HFFc6 (cell line): ENCODE results near the gene FHIT. TPM values are rescaled to one million over a fixed set of nuclear protein-coding genes. Genes with fewer than 3 reads are reported as not detected.

Experiments used
- DNase-seq: peaks from one replicate; pipeline ENCODE4 v3.0.0-alpha.2; 2018
- H3K27ac Mint-ChIP-seq: 2 replicates; pipeline ENCODE4 v1.8.0; 2020; ENCODE audit warnings: mild to moderate bottlenecking, mixed read lengths
- H3K27me3 Mint-ChIP-seq: 2 replicates; pipeline ENCODE4 v1.8.0; 2021; ENCODE audit warnings: mild to moderate bottlenecking, moderate library complexity, mixed read lengths; ENCODE audit not compliant: insufficient read depth
- H3K36me3 Mint-ChIP-seq: 2 replicates; pipeline ENCODE4 v1.8.0; 2021; ENCODE audit warnings: low read depth, mixed read lengths
- H3K4me1 Mint-ChIP-seq: 2 replicates; pipeline ENCODE4 v1.8.0; 2020; ENCODE audit warnings: low read depth, mixed read lengths
- H3K4me3 Mint-ChIP-seq: 2 replicates; pipeline ENCODE4 v1.8.0; 2020; ENCODE audit warnings: mild to moderate bottlenecking, moderate library complexity, mixed read lengths
- H3K9me3 Mint-ChIP-seq: 2 replicates; pipeline ENCODE4 v1.8.0; 2020; ENCODE audit warnings: mild to moderate bottlenecking, mixed read lengths
- total RNA-seq, 6 experiments: library from RNA; stranded (reverse); fragmentation: NEBNext Ultra II Directional; extraction: Animal tissue kit (Norgen Biotek cat#: 25700); gene quantifications; 2 replicates in 1 of 6; 3 replicates in 5 of 6; pipeline ENCODE4 v1.2.3, GENCODE V29; 2021
- TF ChIP-seq, protein P1 (sequence below): fragments of 200-600 bp; sonication (generic); IDR thresholded peaks from 2 replicates; pipeline ENCODE4 v1.5.0; 2021; ENCODE audit warnings: antibody characterized with exemption, mild to moderate bottlenecking

Gene FHIT
- total RNA-seq, 6 experiments from 2014 or later = 0.33 to 0.38 TPM; not detected in 4

DNA sequence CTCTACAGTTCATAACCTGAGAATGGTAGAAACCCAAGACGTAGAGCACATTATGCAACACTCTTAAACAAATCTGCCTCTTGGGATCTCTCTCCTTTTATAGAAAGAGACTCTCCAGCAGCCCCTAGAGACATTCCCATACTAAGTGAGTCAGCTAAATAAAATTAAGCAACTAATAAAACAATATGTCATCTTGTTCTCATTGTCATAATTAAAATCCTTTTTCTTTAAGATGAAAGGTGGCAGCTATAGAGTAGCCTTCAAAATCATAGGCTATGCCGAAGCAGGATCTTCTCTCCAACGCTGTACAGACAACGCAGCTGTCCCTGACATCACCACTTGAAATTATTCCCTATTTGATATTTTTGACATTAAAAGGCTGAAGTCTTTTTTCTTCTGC lies 790.0 kb downstream of the FHIT start:
- Mint-ChIP-seq H3K36me3 (no peaks in the 10 kb centered on the region; the same call in 1 of the 2 replicates), H3K4me3 (no peak overlapping the region), H3K4me1 (no peaks in the 10 kb centered on the region), H3K27ac (no peak overlapping the region), H3K9me3 (no peaks in the 10 kb centered on the region; the same call in none of the 2 replicates), H3K27me3 (no peaks in the 10 kb centered on the region)
- DNase-seq = no peak
- TF ChIP-seq, protein P1, sequence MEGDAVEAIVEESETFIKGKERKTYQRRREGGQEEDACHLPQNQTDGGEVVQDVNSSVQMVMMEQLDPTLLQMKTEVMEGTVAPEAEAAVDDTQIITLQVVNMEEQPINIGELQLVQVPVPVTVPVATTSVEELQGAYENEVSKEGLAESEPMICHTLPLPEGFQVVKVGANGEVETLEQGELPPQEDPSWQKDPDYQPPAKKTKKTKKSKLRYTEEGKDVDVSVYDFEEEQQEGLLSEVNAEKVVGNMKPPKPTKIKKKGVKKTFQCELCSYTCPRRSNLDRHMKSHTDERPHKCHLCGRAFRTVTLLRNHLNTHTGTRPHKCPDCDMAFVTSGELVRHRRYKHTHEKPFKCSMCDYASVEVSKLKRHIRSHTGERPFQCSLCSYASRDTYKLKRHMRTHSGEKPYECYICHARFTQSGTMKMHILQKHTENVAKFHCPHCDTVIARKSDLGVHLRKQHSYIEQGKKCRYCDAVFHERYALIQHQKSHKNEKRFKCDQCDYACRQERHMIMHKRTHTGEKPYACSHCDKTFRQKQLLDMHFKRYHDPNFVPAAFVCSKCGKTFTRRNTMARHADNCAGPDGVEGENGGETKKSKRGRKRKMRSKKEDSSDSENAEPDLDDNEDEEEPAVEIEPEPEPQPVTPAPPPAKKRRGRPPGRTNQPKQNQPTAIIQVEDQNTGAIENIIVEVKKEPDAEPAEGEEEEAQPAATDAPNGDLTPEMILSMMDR = no peak

DNA sequence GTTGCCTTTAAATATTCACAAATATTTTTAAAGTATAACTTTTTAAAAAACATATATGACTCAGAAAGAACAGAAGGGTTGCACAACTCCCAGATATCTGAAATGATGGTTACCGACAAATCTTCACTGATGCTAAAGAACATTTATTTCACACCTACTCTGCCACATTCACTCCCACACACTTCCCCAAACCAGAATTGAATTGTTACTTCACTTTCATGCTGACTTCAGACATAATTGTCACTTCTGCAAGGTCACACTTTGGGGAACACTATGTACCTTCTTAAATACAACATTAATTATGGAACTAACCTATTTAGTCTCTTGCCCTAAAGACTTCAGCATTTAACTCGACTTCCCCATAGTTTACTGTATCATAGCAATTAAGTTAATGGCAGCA lies 795.1 kb downstream of the FHIT start:
- H3K27me3 Mint-ChIP-seq = no peaks in the 10 kb centered on the region
- no peak for DNase-seq
- TF ChIP-seq, protein P1 = no peak
- no peaks in the 10 kb centered on the region for H3K36me3 Mint-ChIP-seq
- no peak overlapping the region for H3K27ac Mint-ChIP-seq
- peaks cover 4% of the 10 kb centered on the region; the same call in 1 of the 2 replicates for H3K9me3 Mint-ChIP-seq
- no peaks in the 10 kb centered on the region for H3K4me1 Mint-ChIP-seq
- no peak overlapping the region for H3K4me3 Mint-ChIP-seq

DNA sequence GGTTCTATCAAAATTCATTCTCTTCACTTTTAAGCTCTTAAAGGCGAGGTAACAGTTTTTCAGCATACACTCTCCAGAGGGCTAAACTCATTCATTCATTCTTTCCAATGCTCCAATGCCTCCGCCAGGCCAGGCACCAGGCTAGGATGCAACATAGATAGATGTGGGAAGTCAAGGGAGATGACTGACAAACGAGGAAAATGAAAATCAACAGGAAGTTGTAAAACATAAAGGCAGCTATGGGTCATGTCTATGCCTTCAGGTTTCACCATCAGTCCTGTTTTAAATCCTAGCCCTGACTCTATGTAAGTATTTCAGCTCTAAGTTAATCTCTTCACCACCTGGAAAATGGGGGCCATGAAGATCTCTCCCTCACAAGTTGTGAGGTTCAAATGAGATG lies 797.9 kb downstream of the FHIT start:
- TF ChIP-seq, protein P1 = no peak
- Mint-ChIP-seq H3K27me3 (no peaks in the 10 kb centered on the region), H3K27ac (no peak overlapping the region), H3K36me3 (no peaks in the 10 kb centered on the region), H3K9me3 (peaks cover 4% of the 10 kb centered on the region; the same call in 1 of the 2 replicates), H3K4me1 (no peaks in the 10 kb centered on the region), H3K4me3 (no peak overlapping the region)
- DNase-seq = no peak

DNA sequence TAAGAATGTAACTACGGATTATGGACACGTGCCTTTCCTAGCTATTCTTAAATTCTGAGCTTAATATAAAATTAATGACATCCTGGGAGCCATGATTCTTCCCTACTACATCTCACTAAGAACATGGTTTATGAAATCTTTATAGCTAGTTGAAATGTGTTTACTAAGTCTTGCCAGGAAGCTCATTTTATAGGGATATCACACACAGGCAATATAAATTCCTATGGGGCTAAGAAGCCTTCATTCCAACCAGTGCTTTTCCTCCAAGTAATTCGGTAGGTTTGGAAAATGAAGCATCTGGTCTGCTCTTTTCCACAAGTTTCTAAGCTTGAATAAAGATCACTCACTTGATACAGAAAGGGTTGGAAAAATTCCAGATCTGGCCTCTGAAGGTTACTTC lies 802.6 kb downstream of the FHIT start:
- DNase-seq = no peak
- Mint-ChIP-seq H3K9me3 (no peaks in the 10 kb centered on the region; the same call in 1 of the 2 replicates), H3K4me1 (no peaks in the 10 kb centered on the region), H3K36me3 (no peaks in the 10 kb centered on the region), H3K4me3 (no peak overlapping the region), H3K27me3 (no peaks in the 10 kb centered on the region), H3K27ac (no peak overlapping the region)
- TF ChIP-seq, protein P1 = no peak

DNA sequence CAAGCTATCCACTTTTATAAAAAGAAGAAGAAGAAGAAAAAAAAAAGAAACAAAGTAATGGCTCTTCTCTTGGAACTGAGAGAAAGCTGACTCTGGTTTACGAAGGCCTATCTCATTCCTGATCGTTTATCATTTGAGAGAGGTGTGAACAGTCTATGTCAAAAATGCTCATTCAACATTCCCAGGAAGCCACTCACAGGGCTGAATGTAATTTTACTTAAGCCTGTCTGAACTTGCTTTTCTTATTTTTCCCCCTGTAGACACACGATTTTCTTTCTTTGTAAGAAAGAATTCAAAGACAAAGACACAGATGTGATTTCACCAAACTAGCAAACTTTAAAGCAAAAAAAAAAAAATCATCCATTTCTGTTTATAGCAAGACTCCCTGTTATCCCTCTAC lies 805.8 kb downstream of the FHIT start:
- no peak overlapping the region for H3K27ac Mint-ChIP-seq
- TF ChIP-seq, protein P1 = no peak
- no peaks in the 10 kb centered on the region for H3K27me3 Mint-ChIP-seq

DNA sequence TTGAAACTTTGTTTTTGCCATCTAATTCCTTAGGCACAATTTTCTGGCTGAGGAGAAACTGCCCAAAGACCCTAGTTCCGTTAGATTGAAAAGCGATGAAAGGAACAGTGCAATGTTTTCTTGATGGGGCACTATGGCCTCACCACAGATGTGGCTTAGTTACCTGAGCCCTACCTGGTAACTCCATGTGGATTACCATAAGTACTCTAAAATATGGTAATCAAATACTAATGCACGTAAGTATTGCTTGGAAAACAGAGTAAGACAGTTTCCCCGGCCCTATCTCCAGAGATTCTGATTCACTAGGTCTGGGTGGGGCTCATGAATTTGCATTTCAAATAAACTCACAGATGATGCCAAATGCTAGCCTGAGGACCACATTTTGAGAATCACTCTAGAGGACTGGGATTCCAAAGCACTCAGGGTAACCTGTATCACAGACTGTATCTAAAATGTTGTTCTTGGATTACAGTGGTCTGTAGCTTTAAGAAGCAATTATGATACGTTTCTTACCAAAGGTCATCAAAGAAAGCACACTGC lies 806.3 kb downstream of the FHIT start:
- Mint-ChIP-seq H3K4me3 (no peak overlapping the region), H3K27me3 (no peaks in the 10 kb centered on the region), H3K27ac (no peak overlapping the region), H3K36me3 (no peaks in the 10 kb centered on the region), H3K4me1 (no peaks in the 10 kb centered on the region), H3K9me3 (peaks cover 3% of the 10 kb centered on the region)
- DNase-seq = no peak
- TF ChIP-seq, protein P1 = no peak

More for the DNA sequence above, 805.8 kb downstream of the FHIT start:
- DNase-seq = no peak
- no peaks in the 10 kb centered on the region; the same call in none of the 2 replicates for H3K9me3 Mint-ChIP-seq
- no peaks in the 10 kb centered on the region for H3K36me3 Mint-ChIP-seq
- no peaks in the 10 kb centered on the region for H3K4me1 Mint-ChIP-seq
- H3K4me3 Mint-ChIP-seq = no peak overlapping the region
